Erythroblast (primary cell): Measurements from ENCODE around the gene MCOLN3.

Experiments used
- DNase-seq, 2 experiments: peaks; one replicate each; lab custom pipeline; 2025; lab: John Stamatoyannopoulos, UW
- GATA1 ChIP-seq: IDR thresholded peaks from 2 replicates; pipeline ENCODE4 v1.6.1; 2011; ENCODE audit warnings: low read depth, mild to moderate bottlenecking, control low read depth, low read length, moderate library complexity
- POLR2A ChIP-seq: IDR thresholded peaks from 2 replicates; pipeline ENCODE4 v1.6.1; 2011; ENCODE audit warnings: mild to moderate bottlenecking, low read length

Gene MCOLN3

GRCh38 chr1:85062425-85063026, 14.2 kb upstream of the MCOLN3 start:
- no peak for DNase-seq
- TF ChIP-seq POLR2A, result no peak
- no peak for TF ChIP-seq GATA1

- DNase-seq, result peak; percentile 81
- TF ChIP-seq GATA1 (no peak), POLR2A (no peak)
These were observed 13.6 kb upstream of the MCOLN3 start for GRCh38 chr1:85061711-85062424.

- no peak for DNase-seq
- no peak for TF ChIP-seq POLR2A
- no peak for TF ChIP-seq GATA1
These were observed 11.7 kb upstream of the MCOLN3 start for GRCh38 chr1:85060038-85060437.

GRCh38 chr1:85059563-85059962, 11.3 kb upstream of the MCOLN3 start:
- TF ChIP-seq GATA1 (no peak), POLR2A (no peak)

GRCh38 chr1:85058786-85059185, 10.5 kb upstream of the MCOLN3 start:
- DNase-seq, result no peak
- no peak for TF ChIP-seq GATA1
- no peak for TF ChIP-seq POLR2A

More at GRCh38 chr1:85059563-85059962, 11.3 kb upstream of the MCOLN3 start:
- no peak for DNase-seq

- TF ChIP-seq POLR2A, result no peak
- no peak for TF ChIP-seq GATA1
- DNase-seq, result no peak
These were observed 10.0 kb upstream of the MCOLN3 start for GRCh38 chr1:85058311-85058710.

GRCh38 chr1:85054664-85055063, 6.4 kb upstream of the MCOLN3 start:
- DNase-seq, result no peak
- no peak for TF ChIP-seq POLR2A
- no peak for TF ChIP-seq GATA1

- TF ChIP-seq POLR2A (no peak), GATA1 (no peak)
- no peak for DNase-seq
These were observed 1.5 kb upstream of the MCOLN3 start for GRCh38 chr1:85049735-85050166.

GRCh38 chr1:85047472-85048295, 616 bp downstream of the MCOLN3 start:
- DNase-seq, result no peak
- no peak for TF ChIP-seq GATA1
- no peak for TF ChIP-seq POLR2A

- no peak for TF ChIP-seq POLR2A
- no peak for TF ChIP-seq GATA1
- no peak for DNase-seq
These were observed 1.2 kb downstream of the MCOLN3 start for GRCh38 chr1:85047144-85047471.

- DNase-seq, result no peak
- no peak for TF ChIP-seq POLR2A
- TF ChIP-seq GATA1, result no peak
These were observed 5.9 kb downstream of the MCOLN3 start for GRCh38 chr1:85042413-85042812.

- TF ChIP-seq POLR2A (no peak), GATA1 (no peak)
- no peak for DNase-seq
These were observed 6.5 kb downstream of the MCOLN3 start for GRCh38 chr1:85041793-85042192.

- TF ChIP-seq GATA1, result no peak
- no peak for TF ChIP-seq POLR2A
- DNase-seq, result no peak
These were observed 15.1 kb downstream of the MCOLN3 start for GRCh38 chr1:85033221-85033620.

- TF ChIP-seq GATA1 (no peak), POLR2A (no peak)
These were observed 17.8 kb downstream of the MCOLN3 start for GRCh38 chr1:85030536-85030935.

More at GRCh38 chr1:85030536-85030935, 17.8 kb downstream of the MCOLN3 start:
- DNase-seq, result no peak
